ENCODE results near the gene METTL14.

METTL14 gene

DNA sequence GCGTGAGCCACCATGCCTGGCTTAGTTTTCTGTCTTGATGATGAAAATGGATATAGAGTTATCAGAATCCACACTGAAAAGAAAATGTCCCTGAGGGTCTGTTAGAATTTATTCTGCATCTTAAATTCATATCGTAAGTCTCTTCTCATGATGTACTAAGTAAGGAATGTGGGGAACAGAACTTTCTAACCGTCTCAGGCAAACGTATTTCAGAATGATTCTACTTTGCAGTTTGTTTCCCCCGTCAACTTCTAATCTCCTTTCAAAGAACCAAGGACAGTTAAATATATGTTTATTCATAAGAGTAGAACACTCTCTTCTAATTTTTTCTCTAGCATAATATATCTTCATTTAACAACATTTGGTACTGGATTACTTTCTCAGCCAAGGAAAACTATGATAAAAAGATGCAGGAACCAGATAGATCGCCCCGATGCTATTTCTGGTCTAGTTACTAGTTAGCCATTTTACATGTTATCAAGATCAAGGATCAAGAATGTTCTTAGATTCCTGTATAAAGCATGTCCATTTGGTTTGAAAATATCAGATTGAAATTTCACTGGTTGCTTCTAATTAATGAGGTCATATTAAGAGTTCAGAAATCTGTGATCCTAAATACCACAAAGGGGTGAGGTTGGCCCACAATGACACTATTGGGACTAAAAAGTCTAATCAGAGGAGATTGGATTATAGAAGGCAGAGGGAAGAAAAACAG is 49.5 kb downstream of the METTL14 start:
- DNase-seq: no peak

DNA sequence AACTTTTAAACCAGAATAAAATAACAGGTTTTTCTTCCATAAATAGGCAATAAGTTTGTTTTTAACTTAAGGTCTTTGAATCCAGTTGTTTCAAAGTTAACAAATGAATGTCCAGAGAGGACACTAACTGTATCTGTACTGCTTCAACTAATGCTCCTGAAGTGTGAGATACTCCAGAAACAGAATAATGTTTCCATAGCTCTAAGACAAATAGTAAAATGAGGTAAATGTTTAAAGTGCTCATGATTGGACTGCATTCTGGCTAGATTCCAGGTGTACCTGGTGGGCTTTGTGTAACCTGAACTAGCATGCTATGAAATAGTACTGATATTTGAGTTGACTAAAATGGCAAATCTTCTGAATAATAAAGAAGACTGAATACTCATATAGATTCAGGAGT is 51.7 kb downstream of the METTL14 start:
- DNase-seq: no peak

DNA sequence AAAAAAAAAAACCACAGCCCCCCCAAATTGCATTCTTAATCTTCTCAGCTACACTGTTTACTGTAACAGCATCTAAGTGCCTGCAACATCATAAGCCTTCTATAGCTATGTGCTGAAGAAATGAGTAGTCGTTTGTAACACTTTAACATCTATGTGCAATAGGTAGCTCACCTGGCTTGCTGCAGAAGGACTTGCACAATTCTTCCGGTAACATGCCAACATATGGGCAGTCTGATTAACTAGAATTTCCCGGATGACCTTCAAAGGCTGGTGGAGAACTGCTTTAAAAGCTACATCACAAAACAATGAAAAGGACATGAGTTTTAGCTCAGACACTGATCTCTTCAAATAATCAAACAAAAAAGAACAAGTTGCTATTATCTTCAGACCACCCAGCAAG is 52.9 kb downstream of the METTL14 start:
- DNase-seq: no peak

DNA sequence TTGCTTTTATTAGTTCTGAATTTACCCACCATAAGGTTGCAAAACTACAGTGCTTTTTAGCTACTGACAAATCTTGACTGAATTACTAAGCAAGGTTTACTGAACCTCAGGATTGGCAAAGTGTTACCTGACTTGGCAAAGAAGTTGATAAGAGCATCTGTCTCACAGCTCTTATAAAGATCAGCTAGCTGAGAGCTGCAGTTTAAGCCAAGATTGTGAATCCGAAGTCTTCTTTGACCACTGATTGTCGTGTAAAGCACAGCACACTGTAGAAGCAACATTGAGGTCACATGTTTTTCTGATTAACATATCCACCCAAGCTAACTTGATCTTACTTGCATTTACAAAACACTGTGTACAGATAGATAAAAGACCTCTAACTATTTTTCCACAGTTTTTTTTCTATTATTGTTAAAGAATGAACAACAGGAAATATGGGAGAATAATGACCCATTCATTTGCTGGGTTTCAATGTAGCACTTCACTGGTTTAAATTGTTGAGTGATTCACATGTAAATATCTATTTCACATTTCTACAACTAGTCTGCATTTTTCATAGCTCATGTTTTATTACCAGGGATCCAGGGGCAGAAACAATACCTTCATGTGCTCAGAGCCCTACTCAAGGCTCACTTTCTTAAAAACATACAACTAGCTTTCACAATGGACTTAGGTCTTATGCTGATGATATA is 54.0 kb downstream of the METTL14 start:
- DNase-seq: no peak

DNA sequence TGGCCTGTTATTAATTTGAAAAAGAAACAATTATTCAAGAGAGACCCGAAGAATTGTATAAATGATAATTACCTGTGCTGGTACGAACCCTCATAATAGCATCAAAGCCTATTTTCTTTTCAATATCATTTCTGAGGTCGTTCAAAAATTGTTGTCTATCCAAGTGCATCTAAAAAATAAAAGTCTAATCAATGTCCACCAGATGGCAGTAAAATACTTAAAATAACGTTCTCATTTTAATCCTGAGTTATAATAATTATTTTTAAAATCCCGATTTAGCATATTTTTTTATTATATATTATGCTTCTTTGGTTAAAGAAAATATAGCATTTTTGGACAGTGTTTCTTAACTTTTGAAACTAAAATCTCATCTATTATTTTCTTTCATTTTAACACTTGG is 55.7 kb downstream of the METTL14 start:
- DNase-seq: peak; percentile 44

DNA sequence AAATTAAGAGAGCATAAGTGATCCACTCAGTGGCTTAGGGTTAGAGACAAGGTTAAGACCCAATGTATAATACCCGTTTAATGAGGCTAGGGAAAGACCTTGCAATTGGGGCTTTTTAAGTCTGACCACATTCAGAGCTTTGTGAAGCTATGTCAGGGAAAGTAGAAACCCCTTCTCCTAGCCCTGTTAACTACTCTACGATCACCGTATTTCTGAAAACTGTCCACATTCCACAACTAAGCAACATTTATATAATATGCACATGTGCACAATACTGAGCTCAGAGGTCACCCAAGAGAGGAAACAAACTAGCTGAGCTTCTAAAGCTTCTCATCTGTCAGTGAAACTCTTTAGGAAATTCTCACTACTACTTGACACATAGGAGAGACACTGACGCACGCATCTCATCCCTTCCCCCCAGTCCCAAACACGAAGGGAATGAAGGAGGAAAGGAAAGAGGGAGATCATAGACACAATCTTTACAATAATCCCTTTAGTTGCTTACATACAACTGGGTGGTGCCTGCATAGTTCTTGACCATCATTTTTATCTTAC is 56.2 kb downstream of the METTL14 start:
- DNase-seq: no peak

DNA sequence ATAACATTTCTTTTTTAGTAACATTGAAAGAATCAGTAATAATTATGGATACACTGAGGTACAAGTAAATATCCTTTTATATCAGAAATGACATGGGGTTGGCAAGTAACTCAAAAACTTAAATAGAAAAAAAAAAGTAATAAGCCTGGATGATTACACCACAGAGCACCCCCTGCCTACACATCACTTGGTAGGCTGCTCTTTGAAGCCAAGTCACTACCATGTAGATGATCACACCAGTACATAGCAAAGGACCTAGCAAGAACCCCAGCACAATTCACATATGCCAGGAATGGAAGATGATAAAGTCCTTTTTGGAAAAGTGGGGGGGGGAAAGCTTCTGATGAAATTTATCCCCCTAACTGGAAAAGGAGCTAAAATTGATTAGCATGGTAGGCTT is 56.9 kb downstream of the METTL14 start:
- DNase-seq: no peak

DNA sequence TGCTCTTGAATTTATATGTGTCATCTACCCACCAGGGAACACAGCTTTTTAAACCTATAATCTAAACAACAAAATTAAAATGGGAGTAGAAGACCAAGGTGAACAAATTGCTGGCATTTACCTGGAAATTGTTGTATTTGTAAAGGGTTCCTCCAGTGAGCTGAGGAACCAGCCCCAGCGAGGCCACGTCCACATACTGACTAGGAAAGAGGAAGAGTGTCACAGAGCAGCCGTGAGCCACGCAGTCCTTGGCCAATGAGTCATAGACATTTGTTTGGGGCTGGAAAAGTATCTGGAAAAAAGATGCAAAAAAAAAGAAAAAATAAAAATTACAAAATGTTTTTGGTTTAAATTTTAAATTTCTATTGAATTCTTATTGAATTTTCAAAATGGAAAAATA is 58.7 kb downstream of the METTL14 start:
- no peak for DNase-seq

DNA sequence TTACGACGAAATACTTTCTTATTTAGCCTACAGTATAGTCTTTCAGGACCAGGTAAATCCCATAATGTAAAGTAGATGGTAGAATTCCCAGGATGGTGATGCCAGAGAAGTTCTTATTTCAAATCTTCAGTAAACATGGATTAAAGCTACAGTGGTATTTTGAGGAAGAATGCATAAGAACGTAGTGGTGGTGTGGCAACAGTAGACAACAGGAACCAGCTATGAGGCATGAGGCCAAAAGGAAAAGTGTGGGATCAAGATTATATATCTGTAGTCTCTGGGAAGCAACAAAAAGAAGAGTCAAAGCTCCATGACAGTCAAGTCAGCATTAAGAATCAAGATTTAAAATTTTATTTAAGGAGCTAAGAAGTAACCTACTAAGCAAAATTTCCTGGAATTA is 60.2 kb downstream of the METTL14 start:
- DNase-seq: no peak

DNA sequence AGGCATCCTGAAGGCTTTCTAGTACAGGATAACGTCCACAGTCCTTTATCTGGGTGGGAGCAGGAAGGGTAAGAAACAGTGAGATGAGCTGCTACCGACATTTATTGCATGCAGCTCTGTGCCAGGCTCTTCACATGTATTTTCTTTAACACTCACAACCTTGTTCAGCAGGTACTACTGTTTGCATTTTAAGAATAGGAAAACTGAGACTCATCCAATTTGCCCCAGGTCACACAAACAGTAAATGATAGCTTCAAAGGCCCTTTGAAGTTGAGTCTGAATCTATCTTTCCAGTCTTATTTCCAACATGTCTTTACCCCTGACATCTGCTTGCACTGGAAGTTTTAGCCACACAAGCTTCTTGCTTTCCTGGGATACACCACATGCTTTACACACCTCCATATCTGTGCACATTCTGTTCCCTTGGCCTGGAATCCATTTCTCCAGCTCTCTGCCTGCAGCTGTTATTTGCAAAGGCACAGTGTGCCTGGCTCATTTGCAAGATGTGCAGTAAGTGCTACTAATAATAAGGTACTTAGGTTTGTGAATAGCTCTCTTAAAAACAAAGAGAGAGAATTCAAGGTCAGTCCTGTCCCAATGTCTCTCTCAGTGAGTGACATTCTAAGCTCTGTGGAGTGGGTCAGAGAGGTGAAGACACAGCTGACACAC is 61.2 kb downstream of the METTL14 start:
- no peak for DNase-seq

DNA sequence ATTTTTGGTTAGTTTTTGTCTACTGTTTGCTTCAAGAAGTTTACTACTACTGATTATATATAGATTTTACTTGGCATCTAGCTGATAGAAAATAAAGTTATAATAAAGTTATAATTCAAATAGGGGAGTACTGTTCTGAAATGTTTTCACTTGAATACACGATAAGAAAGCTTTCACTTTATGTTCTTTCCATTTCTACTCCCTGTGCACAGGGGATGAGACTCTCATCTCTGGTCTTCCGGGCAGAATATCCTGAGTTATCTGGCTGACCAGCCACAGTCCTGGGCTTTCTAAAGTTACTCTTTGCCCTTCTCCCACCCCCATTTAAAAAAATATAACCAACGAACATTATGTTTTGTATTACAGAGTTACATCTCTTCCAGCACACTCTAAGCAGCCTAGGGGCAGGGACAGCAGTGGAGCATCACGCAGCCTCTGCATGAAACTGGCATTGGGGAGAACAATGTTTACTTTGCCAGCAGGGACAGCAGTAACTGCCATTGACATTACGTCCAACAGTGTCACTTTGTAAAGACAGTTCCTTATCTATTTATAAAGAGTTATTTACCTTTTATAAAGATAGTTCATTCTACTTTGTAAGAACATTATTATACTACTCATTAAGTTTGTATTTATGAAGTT is 64.3 kb downstream of the METTL14 start:
- DNase-seq: no peak

DNA sequence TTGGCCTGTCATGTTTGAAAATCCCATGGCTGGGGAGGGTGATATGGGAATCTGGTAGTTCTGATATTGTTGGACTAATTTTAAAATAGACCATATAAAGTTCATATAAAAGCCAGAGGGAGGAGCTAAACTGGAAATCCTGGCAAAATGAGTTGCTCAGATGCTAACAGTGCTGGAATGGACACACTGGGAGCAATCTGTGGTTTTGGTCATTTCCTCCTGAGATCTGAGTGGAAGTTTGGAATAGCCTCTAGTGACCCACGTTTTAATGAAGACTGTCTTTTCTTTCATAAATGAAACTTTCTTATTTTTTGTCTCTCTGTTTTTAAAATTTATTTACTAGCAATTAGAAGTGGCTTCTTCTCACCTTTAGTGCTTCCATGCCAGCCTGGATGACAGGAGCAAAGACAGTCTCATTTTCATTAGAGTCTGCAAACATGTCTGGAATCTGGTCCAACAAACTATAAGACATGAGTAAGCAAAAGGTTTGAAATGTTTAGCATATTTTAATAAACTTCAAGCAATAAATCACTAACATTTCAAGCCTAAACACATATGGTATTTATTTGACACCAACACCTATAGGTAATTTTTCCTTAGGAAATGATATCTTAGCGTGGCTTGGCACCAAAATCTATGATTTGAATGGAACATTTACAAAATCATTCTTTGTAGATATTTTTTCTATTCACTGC is 66.6 kb downstream of the METTL14 start:
- DNase-seq: no peak

DNA sequence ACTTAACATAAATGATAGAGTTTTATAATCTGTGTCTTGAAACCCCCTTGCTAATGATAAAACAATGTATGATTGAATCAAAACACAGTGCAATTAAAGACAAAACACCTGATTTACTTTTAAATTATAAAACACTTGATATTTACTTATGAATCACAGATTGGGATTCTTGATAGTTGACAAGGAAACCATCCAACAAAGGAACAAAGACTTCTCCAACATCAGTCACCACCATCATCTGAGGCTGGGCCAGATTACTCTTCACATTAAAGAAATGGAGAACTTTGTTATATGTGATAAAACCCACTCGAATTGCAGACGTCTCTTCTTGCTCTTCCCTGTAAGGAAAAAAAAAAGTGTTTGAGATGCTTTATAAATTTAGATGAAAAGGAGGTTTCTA is 67.4 kb downstream of the METTL14 start:
- DNase-seq: no peak

DNA sequence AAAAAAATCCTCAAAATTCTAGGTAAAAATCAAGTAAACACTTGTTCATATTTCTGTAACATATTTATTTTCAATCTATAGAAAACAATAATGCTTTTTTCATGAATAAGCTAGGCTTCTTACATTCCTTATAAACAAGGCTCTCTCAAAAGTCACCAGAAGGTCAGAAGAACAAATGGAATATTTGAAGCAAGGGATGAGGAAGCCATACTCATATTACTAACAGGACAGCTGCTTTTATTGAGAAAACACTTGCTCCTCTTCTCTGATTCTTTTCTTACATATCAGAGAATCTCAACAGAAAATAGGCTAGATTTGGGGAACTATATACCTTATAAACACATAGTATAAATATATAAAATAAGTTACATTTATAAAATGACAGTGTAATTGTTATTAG is 67.9 kb downstream of the METTL14 start:
- DNase-seq: no peak

DNA sequence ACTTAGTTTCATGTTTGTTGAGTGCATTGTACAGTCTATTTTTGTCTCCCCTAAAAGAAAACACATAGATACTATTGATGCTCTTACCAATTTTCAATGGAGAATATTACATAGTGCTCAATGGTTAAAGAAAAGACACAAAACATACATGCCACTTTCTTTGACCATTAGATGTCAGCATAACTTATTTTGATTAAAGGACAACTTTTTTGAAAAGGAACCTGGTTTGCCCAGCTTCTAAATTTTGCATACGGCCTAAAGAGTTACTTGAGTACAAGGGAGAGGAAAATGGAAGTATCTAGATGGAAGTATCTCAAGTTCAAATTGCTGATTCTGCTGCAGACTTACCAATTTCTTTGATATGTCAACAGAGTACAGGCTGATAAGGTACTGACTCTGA is 68.5 kb downstream of the METTL14 start:
- no peak for DNase-seq

DNA sequence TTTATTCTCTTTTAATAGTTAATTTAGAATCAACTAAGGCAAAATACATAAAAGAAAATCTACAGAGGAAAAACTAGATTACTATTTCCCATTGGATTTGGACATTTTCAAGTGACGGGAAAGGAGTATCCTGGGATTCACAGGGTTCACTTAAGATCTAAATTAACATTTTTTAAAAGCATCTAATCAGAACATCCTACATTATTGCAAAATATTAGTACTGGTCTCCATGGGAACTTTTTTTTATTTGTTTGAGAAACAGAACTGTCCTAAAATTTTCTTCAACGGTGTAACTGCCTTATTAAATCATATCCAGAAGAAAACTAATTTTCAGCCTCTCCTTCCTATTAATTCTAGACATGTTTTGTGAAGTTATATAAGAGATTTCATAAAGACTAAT is 69.7 kb downstream of the METTL14 start:
- no peak for DNase-seq

DNA sequence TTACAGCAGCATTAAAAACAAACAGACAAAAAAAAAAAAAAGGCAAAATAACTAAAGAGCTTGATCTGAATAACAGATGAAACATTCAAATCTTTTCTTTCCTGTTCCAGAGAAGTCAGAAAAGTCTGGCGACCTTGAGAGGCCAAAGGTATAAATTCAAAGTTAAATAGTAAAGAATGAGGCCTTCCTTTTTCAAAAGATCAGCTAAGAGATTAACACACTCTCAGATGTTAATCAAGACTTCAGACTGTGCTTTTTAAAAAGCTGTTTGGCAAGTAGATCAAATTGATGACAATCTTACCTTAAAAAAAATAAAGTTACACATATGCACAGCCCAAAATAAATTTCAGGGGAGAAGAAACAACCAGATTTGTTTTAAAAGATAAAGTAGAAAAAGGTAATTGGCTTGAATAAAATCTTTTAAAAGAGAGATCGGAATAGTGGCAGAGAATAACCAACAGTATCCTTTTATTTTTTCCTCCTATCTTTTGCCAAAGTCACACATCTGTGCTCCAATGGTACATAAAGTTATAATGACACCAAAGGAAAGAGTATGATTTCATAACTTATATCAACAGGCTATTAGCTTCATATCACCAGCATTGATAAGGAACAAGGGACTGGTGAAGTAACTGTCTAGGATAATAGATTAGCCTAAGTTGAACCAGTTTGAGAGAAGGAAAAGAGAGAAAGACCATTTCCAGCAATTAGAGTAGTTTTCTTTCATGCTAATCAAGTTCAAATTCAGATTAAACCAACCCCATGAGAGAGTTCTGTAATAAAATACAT is 70.4 kb downstream of the METTL14 start:
- DNase-seq: no peak

DNA sequence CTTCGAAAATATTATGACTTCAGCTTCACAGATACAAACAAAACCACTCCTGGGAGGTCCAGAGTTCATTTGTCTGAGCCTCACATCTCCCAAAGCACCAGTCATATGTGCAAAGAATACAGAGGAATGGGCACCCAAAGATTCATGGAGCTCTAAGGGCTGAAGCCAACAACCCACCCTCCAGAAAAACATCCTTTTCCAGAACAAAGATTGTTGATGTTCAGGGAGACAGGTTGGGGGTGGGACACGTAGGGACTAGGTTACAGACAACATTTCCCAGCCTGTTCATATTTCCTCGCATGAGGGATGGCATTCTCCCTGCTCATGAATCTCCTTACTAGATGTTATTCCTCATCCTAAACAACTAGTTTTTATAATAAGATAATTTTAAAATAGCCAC is 71.2 kb downstream of the METTL14 start:
- no peak for DNase-seq

DNA sequence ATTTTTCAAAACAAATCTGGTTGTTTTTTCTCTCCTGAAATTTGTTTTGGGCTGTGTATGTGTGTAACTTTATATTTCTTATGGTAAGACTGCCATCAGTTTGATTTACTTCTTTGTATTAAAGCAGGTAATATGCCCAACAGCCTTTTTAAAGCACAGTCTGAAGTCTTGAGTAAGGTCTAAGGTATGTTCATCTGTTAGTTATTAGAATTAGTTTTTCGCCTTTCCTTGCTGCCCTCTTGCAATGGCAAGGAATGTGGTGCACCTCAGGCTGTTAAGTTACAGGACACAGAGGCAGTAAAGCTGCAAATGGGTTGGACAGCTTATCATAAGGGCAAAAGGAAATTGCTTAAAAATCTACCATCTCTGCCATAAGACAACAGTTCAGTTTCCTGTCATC is 71.8 kb downstream of the METTL14 start:
- DNase-seq: no peak

DNA sequence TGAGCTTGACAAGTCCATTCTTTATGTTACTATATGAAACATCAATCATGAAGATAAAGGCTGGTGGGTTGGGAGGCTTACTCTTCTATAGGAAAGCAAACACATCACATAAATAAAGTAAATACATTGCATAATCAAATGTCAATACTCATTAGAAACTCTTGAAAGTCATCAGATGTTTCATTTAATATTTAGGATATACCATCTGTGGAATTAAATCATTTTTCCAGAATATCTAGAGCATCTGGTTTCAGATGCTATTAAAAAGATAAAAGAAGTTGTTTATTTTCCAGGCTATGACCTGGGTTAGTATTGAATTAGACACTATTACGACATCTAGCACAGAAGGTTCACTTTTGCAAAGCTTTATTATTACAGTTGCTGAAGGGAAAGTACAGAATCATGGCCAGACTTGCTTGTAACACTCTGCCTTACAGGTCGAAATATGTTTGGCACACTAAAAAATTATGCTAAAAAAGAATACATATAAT is 72.6 kb downstream of the METTL14 start:
- DNase-seq: no peak

DNA sequence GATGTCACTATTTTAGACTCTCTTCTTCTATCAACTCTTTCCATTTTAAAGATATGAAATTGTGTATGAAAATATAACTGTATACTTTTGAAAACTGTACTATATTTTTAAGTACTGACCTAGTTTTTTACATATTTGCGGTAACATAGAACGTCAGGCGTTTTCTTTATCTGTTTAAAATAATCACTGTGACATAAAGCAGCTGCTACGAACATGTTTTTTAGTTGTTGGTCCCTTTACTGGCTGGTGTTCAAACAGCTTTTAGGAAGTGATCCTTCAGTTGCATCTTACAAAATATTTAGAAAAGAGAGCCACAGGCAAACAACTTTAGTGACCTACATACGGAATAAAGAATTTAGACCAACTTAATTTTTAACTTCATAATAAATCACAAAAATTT is 73.1 kb downstream of the METTL14 start:
- DNase-seq: no peak

DNA sequence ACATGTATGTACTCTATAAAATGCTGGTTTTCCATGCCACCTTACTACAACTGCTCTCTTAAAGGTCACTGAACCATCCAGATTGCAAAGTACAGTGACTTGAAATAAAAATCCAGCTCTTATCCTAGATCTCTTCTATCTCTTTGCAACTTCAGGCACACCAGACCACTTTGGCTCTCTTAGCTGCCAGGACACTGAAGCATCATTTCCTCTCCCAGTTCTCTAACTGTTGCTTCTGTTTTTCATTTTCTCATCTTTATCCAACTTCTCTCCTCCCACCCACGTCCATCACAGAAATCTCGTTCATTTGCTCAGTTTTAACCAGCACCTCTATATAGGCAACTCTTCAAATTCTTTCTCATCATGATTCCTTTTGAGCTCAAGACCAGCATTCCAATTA is 74.3 kb downstream of the METTL14 start:
- no peak for DNase-seq

All from NCI-H1694 (cell line).